HepG2 (cell line): ENCODE data around the gene STIM2. TPM values are rescaled to one million over a fixed set of nuclear protein-coding genes. Genes with fewer than 3 reads are reported as not detected.

Experiments
- ATAC-seq: fragments of 200-7000 bp; cut with Tn5 transposase; 3 replicates; pipeline ENCODE4 v1.9.1; 2020; ENCODE audit warnings: mild to moderate bottlenecking, moderate library complexity
- BruUV-seq: library from RNA; stranded (reverse); fragments of 400-500 nt; replicated peaks from 2 replicates; lab custom pipeline; 2021; lab: Mats Ljungman, UMichigan
- CTCF ChIA-PET: fragments of 300-600 bp; formaldehyde crosslinking; extraction: SDS; loops from one replicate; lab custom pipeline; 2021; ENCODE audit warnings: low total read pairs, inconsistent platforms, low intra/inter-chr PET ratio; lab: Yijun Ruan, JAX
- POLR2A ChIA-PET: fragments of 350-600 bp; sonication (Branson Sonifier 250); formaldehyde crosslinking; loops from one replicate; lab custom pipeline; 2020; ENCODE audit warnings: antibody characterized with exemption, inconsistent platforms; lab: Yijun Ruan, JAX
- DNase-seq: peaks from one replicate; pipeline ENCODE4 v3.0.0-alpha.2; 2015; ENCODE audit warnings: low spot score
- FAIRE-seq: peaks from 3 replicates; lab custom pipeline; 2011; peaks lifted over from hg19 to GRCh38; lab: Jason Lieb, UNC
- H2AFZ ChIP-seq: one replicate; pipeline ENCODE4 v1.6.1; 2011; ENCODE audit warnings: low read length, inconsistent platforms
- H3K27ac ChIP-seq: fragments of 300-600 bp; 3 replicates; pipeline ENCODE4 v1.8.0; 2011; ENCODE audit warnings: mixed run types, mild to moderate bottlenecking, mixed read lengths, low read length, inconsistent platforms; ENCODE audit not compliant: insufficient read depth; ENCODE audit errors: extremely low read length
- H3K27me3 ChIP-seq, 2 experiments: fragments of 200-600 bp in 1 of 2; 2 replicates in 1 of 2; 3 replicates in 1 of 2; pipeline versions ENCODE4 v1.6.0 to v1.8.0; 2011; ENCODE audit warnings: low read length in 2 of 2, mild to moderate bottlenecking in 2 of 2, moderate library complexity in 2 of 2, inconsistent platforms in 1 of 2; ENCODE audit not compliant: insufficient read depth in 2 of 2, control insufficient read depth in 1 of 2
- H3K36me3 ChIP-seq, 2 experiments: fragments of 200-600 bp in 1 of 2; replicated peaks in 1 of 2; 2 replicates in 1 of 2; 3 replicates in 1 of 2; pipeline versions ENCODE4 v1.5.1 to v1.8.0; 2011; ENCODE audit warnings: low read length in 2 of 2, inconsistent platforms in 1 of 2; ENCODE audit not compliant: insufficient read depth in 2 of 2, control insufficient read depth in 1 of 2
- H3K4me1 ChIP-seq: 2 replicates; pipeline ENCODE4 v1.5.1; 2012; ENCODE audit warnings: low read length, inconsistent platforms; ENCODE audit not compliant: insufficient read depth
- H3K4me2 ChIP-seq: 2 replicates; pipeline ENCODE4 v1.6.0; 2011; ENCODE audit warnings: low read depth, low read length, inconsistent platforms
- H3K4me3 ChIP-seq, 3 experiments: fragments of 200-600 bp in 1 of 3; sonication (generic), shearing (Covaris generic) in 1 of 3; replicated peaks in 1 of 3; 2 replicates each; pipeline ENCODE4 v1.5.1; 2011 to 2016; ENCODE audit warnings: low read length in 3 of 3, inconsistent platforms in 2 of 3, low read depth in 2 of 3, mild to moderate bottlenecking in 2 of 3, control low read depth in 1 of 3, mixed read lengths in 1 of 3; ENCODE audit not compliant: insufficient read depth in 1 of 3
- H3K79me2 ChIP-seq: one replicate; pipeline ENCODE4 v1.6.1; 2011; ENCODE audit warnings: low read length, inconsistent platforms; ENCODE audit not compliant: insufficient read depth
- H3K9ac ChIP-seq: 2 replicates; pipeline ENCODE4 v1.6.0; 2011; ENCODE audit warnings: mild to moderate bottlenecking, low read depth, low read length, inconsistent platforms; ENCODE audit not compliant: insufficient read depth
- H3K9me3 ChIP-seq: 2 replicates; pipeline ENCODE4 v1.5.1; 2012; ENCODE audit warnings: mild to moderate bottlenecking, low read length
- H4K20me1 ChIP-seq: 2 replicates; pipeline ENCODE4 v1.6.0; 2011; ENCODE audit warnings: inconsistent platforms, mild to moderate bottlenecking, low read length, moderate library complexity; ENCODE audit not compliant: insufficient read depth
- FOXM1 ChIP-seq: sonication (generic); formaldehyde crosslinking; IDR thresholded peaks from 2 replicates; pipeline ENCODE4 v1.5.0; 2020; ENCODE audit warnings: missing genetic modification reagents
- MLLT10 ChIP-seq: sonication (generic); formaldehyde crosslinking; IDR thresholded peaks from 2 replicates; pipeline ENCODE4 v1.4.0; 2020; ENCODE audit warnings: missing genetic modification reagents
- PHB2 ChIP-seq: fragments of 450-650 bp; IDR thresholded peaks from 2 replicates; pipeline ENCODE4 v1.6.1; 2018; ENCODE audit not compliant: partially characterized antibody
- POGZ ChIP-seq: sonication (generic); formaldehyde crosslinking; IDR thresholded peaks from 2 replicates; pipeline ENCODE4 v1.4.0; 2020; ENCODE audit warnings: mild to moderate bottlenecking, missing genetic modification reagents
- RAD51 ChIP-seq: fragments of 450-650 bp; IDR thresholded peaks from 2 replicates; pipeline ENCODE4 v1.6.1; 2016; ENCODE audit warnings: borderline replicate concordance
- RARG ChIP-seq: sonication (generic); formaldehyde crosslinking; IDR thresholded peaks from 2 replicates; pipeline ENCODE4 v1.4.0; 2020; ENCODE audit warnings: low read depth, mild to moderate bottlenecking, missing genetic modification reagents
- ZNF460 ChIP-seq: sonication (generic); formaldehyde crosslinking; IDR thresholded peaks from 2 replicates; pipeline ENCODE4 v1.5.1; 2020; ENCODE audit warnings: missing genetic modification reagents, mild to moderate bottlenecking, borderline replicate concordance
- ZSCAN21 ChIP-seq: sonication (generic); formaldehyde crosslinking; IDR thresholded peaks from 2 replicates; pipeline ENCODE4 v1.8.0; 2022; ENCODE audit warnings: mild to moderate bottlenecking, missing genetic modification reagents, moderate library complexity, borderline replicate concordance
- WGBS: methylation state at CpG from one replicate; pipeline ENCODE4 v1.1.6; 2017; ENCODE audit warnings: low lambda C conversion rate; 5-methylcytosine and 5-hydroxymethylcytosine counted together
- in situ Hi-C: cut with HindIII; loops from 2 replicates; pipeline ENCODE4 v1.10.0; 2017; ENCODE audit warnings: low pct_unique_long_range_greater_than_20kb; ENCODE audit not compliant: extremely low pct_ligation_motif_present
- intact Hi-C: fragments of 100-400 bp; cut with micrococcal nuclease; formaldehyde crosslinking; loops from one replicate; pipeline ENCODE4 v1.10.0; 2022; ENCODE audit not compliant: unreplicated experiment
- polyA plus RNA-seq, 8 experiments: library from polyadenylated mRNA; depleted of rRNA in 3 of 8; stranded (reverse) in 7 of 8; unstranded in 1 of 8; fragments of >200 nt; fragmentation: Illumina TruSeq in 4 of 8; extraction: Trizol in 4 of 8; gene quantifications; 2 replicates each; pipeline versions ENCODE4 v1.2.1 to v1.2.3, GENCODE V29; 2011 to 2016; ENCODE audit warnings: low read depth in 4 of 8, missing spikeins in 1 of 8, mixed read lengths in 1 of 8; ENCODE audit not compliant: insufficient read depth in 1 of 8
- total RNA-seq, 5 experiments: library from RNA; depleted of rRNA; stranded (reverse); fragments of >200 nt; fragmentation: Illumina TruSeq; extraction: Trizol; gene quantifications; 2 replicates each; pipeline ENCODE4 v1.2.3, GENCODE V29; 2016; ENCODE audit warnings: low read depth in 1 of 5
- TF ChIP-seq, protein P1 (sequence below): sonication (generic); formaldehyde crosslinking; IDR thresholded peaks from 2 replicates; pipeline ENCODE4 v1.9.0; 2021; ENCODE audit warnings: mild to moderate bottlenecking, missing genetic modification reagents
- TF ChIP-seq, protein P2 (sequence below): sonication (generic); formaldehyde crosslinking; IDR thresholded peaks from 2 replicates; pipeline ENCODE4 v1.5.0; 2020; ENCODE audit warnings: missing genetic modification reagents, mild to moderate bottlenecking, borderline replicate concordance
- TF ChIP-seq, protein P3 (sequence below): sonication (generic); formaldehyde crosslinking; IDR thresholded peaks from 2 replicates; pipeline ENCODE4 v1.5.0; 2020; ENCODE audit warnings: mild to moderate bottlenecking, missing genetic modification reagents
- TF ChIP-seq, protein P4 (sequence below): sonication (generic); formaldehyde crosslinking; IDR thresholded peaks from 2 replicates; pipeline ENCODE4 v1.4.0; 2020; ENCODE audit warnings: missing genetic modification reagents

The STIM2 gene
- total and polyA plus RNA-seq, 2 of the 13 experiments (the other 11 are each of a cell fraction or from before 2014, with no cell fraction given): 19.3 to 19.4 TPM

DNA sequence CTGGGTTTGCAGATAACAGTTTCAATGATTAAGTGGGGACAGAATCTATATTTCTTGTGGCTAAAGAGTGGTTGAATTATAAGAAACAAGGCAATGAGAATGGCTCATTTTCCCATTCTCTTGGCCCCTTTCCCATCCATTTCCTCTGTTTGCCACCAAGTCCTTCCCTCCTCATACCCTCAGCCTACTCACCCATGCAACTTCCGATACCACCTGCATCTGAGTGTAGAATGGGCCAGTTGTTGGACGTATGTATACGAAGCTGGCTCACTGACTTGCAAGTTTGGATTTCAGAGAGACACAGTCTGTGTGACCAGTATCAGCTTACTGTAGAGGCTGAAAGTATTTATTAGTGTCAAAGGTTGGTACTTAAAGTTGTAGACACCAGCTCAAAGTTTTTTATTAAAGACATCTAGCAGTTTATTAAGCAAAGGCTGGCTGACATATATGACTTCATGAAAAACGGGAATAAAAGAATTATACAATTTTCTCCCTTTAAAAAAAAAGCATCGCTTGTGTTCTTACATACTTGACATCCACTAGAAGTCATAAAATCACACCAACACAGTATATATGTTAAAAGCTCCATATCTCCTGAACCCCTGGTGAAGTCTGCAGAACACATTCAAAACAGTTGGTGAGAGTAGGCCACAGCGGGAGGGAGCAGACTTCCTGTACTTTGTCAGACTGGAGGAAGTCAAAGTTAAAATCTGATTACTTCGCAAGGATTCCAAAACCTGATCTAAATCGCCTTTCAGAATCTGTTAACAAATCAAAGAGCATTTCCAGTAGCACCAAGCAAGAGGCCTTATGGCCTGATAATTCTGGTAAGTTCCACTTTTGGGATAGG lies 22.4 kb upstream of the STIM2 start:
- Histone ChIP-seq H4K20me1 (no peaks in the 10 kb centered on the region), H3K4me3 (no peak overlapping the region), H3K27ac (no peak overlapping the region), H3K4me2 (no peak overlapping the region), H3K4me1 (no peaks in the 10 kb centered on the region), H3K9me3 (no peaks in the 10 kb centered on the region; the same call in 1 of the 2 replicates), H3K27me3 (peaks cover 0 to 5% of the 10 kb centered on the region in 2 experiments; a peak in 2 of 5 replicates), H2AFZ (no peak overlapping the region), H3K36me3 (no peaks in the 10 kb centered on the region), H3K9ac (no peak overlapping the region), H3K79me2 (no peaks in the 10 kb centered on the region)
- in situ Hi-C loops: no loop called here
- 43% methylated on average over 8 of the region's 8 CpGs for WGBS
- CTCF ChIA-PET: no interaction called here
- intact Hi-C loops: no loop called here
- ATAC-seq (no peak), DNase-seq (no peak), FAIRE-seq (no peak)
- POLR2A ChIA-PET: no interaction called here
- BruUV-seq: no TSS peak
- TF ChIP-seq, protein P1, sequence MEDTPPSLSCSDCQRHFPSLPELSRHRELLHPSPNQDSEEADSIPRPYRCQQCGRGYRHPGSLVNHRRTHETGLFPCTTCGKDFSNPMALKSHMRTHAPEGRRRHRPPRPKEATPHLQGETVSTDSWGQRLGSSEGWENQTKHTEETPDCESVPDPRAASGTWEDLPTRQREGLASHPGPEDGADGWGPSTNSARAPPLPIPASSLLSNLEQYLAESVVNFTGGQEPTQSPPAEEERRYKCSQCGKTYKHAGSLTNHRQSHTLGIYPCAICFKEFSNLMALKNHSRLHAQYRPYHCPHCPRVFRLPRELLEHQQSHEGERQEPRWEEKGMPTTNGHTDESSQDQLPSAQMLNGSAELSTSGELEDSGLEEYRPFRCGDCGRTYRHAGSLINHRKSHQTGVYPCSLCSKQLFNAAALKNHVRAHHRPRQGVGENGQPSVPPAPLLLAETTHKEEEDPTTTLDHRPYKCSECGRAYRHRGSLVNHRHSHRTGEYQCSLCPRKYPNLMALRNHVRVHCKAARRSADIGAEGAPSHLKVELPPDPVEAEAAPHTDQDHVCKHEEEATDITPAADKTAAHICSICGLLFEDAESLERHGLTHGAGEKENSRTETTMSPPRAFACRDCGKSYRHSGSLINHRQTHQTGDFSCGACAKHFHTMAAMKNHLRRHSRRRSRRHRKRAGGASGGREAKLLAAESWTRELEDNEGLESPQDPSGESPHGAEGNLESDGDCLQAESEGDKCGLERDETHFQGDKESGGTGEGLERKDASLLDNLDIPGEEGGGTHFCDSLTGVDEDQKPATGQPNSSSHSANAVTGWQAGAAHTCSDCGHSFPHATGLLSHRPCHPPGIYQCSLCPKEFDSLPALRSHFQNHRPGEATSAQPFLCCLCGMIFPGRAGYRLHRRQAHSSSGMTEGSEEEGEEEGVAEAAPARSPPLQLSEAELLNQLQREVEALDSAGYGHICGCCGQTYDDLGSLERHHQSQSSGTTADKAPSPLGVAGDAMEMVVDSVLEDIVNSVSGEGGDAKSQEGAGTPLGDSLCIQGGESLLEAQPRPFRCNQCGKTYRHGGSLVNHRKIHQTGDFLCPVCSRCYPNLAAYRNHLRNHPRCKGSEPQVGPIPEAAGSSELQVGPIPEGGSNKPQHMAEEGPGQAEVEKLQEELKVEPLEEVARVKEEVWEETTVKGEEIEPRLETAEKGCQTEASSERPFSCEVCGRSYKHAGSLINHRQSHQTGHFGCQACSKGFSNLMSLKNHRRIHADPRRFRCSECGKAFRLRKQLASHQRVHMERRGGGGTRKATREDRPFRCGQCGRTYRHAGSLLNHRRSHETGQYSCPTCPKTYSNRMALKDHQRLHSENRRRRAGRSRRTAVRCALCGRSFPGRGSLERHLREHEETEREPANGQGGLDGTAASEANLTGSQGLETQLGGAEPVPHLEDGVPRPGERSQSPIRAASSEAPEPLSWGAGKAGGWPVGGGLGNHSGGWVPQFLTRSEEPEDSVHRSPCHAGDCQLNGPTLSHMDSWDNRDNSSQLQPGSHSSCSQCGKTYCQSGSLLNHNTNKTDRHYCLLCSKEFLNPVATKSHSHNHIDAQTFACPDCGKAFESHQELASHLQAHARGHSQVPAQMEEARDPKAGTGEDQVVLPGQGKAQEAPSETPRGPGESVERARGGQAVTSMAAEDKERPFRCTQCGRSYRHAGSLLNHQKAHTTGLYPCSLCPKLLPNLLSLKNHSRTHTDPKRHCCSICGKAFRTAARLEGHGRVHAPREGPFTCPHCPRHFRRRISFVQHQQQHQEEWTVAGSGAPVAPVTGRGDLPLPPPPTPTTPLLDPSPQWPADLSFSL (CRISPR knock-in tag): no peak
- TF ChIP-seq, protein P2, sequence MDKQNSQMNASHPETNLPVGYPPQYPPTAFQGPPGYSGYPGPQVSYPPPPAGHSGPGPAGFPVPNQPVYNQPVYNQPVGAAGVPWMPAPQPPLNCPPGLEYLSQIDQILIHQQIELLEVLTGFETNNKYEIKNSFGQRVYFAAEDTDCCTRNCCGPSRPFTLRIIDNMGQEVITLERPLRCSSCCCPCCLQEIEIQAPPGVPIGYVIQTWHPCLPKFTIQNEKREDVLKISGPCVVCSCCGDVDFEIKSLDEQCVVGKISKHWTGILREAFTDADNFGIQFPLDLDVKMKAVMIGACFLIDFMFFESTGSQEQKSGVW (CRISPR knock-in tag): no peak
- TF ChIP-seq, protein P3, sequence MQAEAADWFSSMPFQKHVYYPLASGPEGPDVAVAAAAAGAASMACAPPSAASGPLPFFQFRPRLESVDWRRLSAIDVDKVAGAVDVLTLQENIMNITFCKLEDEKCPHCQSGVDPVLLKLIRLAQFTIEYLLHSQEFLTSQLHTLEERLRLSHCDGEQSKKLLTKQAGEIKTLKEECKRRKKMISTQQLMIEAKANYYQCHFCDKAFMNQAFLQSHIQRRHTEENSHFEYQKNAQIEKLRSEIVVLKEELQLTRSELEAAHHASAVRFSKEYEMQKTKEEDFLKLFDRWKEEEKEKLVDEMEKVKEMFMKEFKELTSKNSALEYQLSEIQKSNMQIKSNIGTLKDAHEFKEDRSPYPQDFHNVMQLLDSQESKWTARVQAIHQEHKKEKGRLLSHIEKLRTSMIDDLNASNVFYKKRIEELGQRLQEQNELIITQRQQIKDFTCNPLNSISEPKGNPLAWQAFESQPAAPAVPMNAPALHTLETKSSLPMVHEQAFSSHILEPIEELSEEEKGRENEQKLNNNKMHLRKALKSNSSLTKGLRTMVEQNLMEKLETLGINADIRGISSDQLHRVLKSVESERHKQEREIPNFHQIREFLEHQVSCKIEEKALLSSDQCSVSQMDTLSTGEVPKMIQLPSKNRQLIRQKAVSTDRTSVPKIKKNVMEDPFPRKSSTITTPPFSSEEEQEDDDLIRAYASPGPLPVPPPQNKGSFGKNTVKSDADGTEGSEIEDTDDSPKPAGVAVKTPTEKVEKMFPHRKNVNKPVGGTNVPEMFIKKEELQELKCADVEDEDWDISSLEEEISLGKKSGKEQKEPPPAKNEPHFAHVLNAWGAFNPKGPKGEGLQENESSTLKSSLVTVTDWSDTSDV (CRISPR knock-in tag): no peak
- TF ChIP-seq RAD51 (no peak), RARG (no peak), ZNF460 (CRISPR knock-in tag) (no peak), PHB2 (no peak), POGZ (no peak), FOXM1 (CRISPR knock-in tag) (no peak), MLLT10 (CRISPR knock-in tag) (no peak), ZSCAN21 (CRISPR knock-in tag) (no peak)
- TF ChIP-seq, protein P4, sequence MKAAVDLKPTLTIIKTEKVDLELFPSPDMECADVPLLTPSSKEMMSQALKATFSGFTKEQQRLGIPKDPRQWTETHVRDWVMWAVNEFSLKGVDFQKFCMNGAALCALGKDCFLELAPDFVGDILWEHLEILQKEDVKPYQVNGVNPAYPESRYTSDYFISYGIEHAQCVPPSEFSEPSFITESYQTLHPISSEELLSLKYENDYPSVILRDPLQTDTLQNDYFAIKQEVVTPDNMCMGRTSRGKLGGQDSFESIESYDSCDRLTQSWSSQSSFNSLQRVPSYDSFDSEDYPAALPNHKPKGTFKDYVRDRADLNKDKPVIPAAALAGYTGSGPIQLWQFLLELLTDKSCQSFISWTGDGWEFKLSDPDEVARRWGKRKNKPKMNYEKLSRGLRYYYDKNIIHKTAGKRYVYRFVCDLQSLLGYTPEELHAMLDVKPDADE (CRISPR knock-in tag): no peak
